ENCODE results near the gene DEDD.

- TF ChIP-seq, protein P1, sequence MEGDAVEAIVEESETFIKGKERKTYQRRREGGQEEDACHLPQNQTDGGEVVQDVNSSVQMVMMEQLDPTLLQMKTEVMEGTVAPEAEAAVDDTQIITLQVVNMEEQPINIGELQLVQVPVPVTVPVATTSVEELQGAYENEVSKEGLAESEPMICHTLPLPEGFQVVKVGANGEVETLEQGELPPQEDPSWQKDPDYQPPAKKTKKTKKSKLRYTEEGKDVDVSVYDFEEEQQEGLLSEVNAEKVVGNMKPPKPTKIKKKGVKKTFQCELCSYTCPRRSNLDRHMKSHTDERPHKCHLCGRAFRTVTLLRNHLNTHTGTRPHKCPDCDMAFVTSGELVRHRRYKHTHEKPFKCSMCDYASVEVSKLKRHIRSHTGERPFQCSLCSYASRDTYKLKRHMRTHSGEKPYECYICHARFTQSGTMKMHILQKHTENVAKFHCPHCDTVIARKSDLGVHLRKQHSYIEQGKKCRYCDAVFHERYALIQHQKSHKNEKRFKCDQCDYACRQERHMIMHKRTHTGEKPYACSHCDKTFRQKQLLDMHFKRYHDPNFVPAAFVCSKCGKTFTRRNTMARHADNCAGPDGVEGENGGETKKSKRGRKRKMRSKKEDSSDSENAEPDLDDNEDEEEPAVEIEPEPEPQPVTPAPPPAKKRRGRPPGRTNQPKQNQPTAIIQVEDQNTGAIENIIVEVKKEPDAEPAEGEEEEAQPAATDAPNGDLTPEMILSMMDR (conservative IDR thresholded peaks at IDR 0.05; ENCODE audit: low read depth, low read length) = no peak
- no peak for TF ChIP-seq EZH2phosphoT487 (IDR thresholded peaks at IDR 0.05; ENCODE audit: borderline replicate concordance, low read length)
These were observed 45.4 kb upstream of the DEDD start for GRCh38 chr1:161177936-161178244.

Measured in PC-3 (cell line).